HL-60 (cell line): ENCODE results near the gene CARMIL1.

Experiments
- GABPA ChIP-seq: IDR thresholded peaks from 2 replicates; pipeline ENCODE4 v1.6.1; 2012; ENCODE audit warnings: low read depth
- POLR2AphosphoS5 ChIP-seq: IDR thresholded peaks from 2 replicates; pipeline ENCODE4 v1.6.1; 2012; ENCODE audit warnings: low read depth
- SPI1 ChIP-seq: IDR thresholded peaks from 2 replicates; pipeline ENCODE4 v1.6.1; 2012; ENCODE audit warnings: low read depth, mild to moderate bottlenecking, borderline replicate concordance
- TF ChIP-seq, protein P1 (sequence below): IDR thresholded peaks from one replicate; pipeline ENCODE4 v1.5.1; 2011; ENCODE audit warnings: low read length, control low read depth, inconsistent platforms; ENCODE audit not compliant: insufficient read depth
- TF ChIP-seq, protein P2 (sequence below): IDR thresholded peaks from 2 replicates; pipeline ENCODE4 v1.6.1; 2012; ENCODE audit warnings: low read depth; ENCODE audit not compliant: insufficient replicate concordance

DNA sequence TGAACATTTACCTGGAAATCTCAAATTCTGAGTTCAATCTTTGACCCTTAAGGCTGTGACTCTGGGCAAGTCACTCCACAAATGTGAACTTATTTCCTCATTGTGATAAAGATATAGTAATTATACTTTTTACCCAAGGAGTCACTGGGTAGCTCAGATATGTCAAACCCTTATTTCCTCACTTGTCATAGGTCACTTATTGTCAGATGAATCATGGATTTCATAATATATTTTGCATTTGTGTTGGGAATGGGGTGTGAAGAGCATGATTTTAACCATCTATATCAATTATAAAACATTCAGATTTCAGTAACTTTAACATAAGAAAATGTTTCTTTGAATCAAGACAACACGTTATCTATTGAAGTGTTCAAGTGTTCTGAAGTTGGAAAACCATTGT lies 3.7 kb upstream of the CARMIL1 start:
- TF ChIP-seq, protein P1, sequence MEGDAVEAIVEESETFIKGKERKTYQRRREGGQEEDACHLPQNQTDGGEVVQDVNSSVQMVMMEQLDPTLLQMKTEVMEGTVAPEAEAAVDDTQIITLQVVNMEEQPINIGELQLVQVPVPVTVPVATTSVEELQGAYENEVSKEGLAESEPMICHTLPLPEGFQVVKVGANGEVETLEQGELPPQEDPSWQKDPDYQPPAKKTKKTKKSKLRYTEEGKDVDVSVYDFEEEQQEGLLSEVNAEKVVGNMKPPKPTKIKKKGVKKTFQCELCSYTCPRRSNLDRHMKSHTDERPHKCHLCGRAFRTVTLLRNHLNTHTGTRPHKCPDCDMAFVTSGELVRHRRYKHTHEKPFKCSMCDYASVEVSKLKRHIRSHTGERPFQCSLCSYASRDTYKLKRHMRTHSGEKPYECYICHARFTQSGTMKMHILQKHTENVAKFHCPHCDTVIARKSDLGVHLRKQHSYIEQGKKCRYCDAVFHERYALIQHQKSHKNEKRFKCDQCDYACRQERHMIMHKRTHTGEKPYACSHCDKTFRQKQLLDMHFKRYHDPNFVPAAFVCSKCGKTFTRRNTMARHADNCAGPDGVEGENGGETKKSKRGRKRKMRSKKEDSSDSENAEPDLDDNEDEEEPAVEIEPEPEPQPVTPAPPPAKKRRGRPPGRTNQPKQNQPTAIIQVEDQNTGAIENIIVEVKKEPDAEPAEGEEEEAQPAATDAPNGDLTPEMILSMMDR = no peak
- no peak for TF ChIP-seq GABPA
- TF ChIP-seq POLR2AphosphoS5 = no peak
- TF ChIP-seq, protein P2, sequence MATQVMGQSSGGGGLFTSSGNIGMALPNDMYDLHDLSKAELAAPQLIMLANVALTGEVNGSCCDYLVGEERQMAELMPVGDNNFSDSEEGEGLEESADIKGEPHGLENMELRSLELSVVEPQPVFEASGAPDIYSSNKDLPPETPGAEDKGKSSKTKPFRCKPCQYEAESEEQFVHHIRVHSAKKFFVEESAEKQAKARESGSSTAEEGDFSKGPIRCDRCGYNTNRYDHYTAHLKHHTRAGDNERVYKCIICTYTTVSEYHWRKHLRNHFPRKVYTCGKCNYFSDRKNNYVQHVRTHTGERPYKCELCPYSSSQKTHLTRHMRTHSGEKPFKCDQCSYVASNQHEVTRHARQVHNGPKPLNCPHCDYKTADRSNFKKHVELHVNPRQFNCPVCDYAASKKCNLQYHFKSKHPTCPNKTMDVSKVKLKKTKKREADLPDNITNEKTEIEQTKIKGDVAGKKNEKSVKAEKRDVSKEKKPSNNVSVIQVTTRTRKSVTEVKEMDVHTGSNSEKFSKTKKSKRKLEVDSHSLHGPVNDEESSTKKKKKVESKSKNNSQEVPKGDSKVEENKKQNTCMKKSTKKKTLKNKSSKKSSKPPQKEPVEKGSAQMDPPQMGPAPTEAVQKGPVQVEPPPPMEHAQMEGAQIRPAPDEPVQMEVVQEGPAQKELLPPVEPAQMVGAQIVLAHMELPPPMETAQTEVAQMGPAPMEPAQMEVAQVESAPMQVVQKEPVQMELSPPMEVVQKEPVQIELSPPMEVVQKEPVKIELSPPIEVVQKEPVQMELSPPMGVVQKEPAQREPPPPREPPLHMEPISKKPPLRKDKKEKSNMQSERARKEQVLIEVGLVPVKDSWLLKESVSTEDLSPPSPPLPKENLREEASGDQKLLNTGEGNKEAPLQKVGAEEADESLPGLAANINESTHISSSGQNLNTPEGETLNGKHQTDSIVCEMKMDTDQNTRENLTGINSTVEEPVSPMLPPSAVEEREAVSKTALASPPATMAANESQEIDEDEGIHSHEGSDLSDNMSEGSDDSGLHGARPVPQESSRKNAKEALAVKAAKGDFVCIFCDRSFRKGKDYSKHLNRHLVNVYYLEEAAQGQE = no peak
- no peak for TF ChIP-seq SPI1
